HEK293T (cell line): Measurements from ENCODE around the gene GNA14.

Source experiments
- ARNT ChIP-seq: fragments of 450-650 bp; IDR thresholded peaks from 2 replicates; pipeline ENCODE4 v1.6.1; 2017; ENCODE audit warnings: mild to moderate bottlenecking
- BHLHE40 ChIP-seq: fragments of 450-650 bp; IDR thresholded peaks from 2 replicates; pipeline ENCODE4 v1.6.1; 2016; ENCODE audit warnings: mild to moderate bottlenecking, moderate library complexity, borderline replicate concordance
- ELF4 ChIP-seq: fragments of 450-650 bp; IDR thresholded peaks from 2 replicates; pipeline ENCODE4 v1.6.1; 2017; ENCODE audit warnings: antibody characterized with exemption
- FOXA1 ChIP-seq: fragments of 450-650 bp; IDR thresholded peaks from 2 replicates; pipeline ENCODE4 v1.6.1; 2016; ENCODE audit warnings: mild to moderate bottlenecking
- FOXK2 ChIP-seq: fragments of 450-650 bp; IDR thresholded peaks from 2 replicates; pipeline ENCODE4 v1.6.1; 2016; ENCODE audit warnings: mild to moderate bottlenecking
- FOXM1 ChIP-seq: fragments of 450-650 bp; IDR thresholded peaks from 2 replicates; pipeline ENCODE4 v1.6.1; 2017; ENCODE audit warnings: mild to moderate bottlenecking, borderline replicate concordance
- L3MBTL2 ChIP-seq: fragments of 450-650 bp; conservative IDR thresholded peaks from 2 replicates; pipeline ENCODE4 v1.6.1; 2016; ENCODE audit warnings: mild to moderate bottlenecking
- LEF1 ChIP-seq: fragments of 450-650 bp; IDR thresholded peaks from 2 replicates; pipeline ENCODE4 v1.6.1; 2017; ENCODE audit warnings: mild to moderate bottlenecking, borderline replicate concordance
- NFRKB ChIP-seq: fragments of 450-650 bp; IDR thresholded peaks from 2 replicates; pipeline ENCODE4 v1.6.1; 2016; ENCODE audit warnings: mild to moderate bottlenecking, moderate library complexity
- PKNOX1 ChIP-seq: fragments of 450-650 bp; IDR thresholded peaks from 2 replicates; pipeline ENCODE4 v1.6.1; 2016
- SP1 ChIP-seq: fragments of 450-650 bp; IDR thresholded peaks from 2 replicates; pipeline ENCODE4 v1.6.1; 2017
- SUZ12 ChIP-seq: fragments of 450-650 bp; IDR thresholded peaks from 2 replicates; pipeline ENCODE4 v1.6.1; 2016; ENCODE audit warnings: mild to moderate bottlenecking
- ZNF384 ChIP-seq: fragments of 450-650 bp; IDR thresholded peaks from 2 replicates; pipeline ENCODE4 v1.6.1; 2016

GRCh38 chr9:77384406-77384805 is 263.7 kb downstream of the GNA14 start:
- TF ChIP-seq FOXA1, result no peak
- TF ChIP-seq BHLHE40, result no peak
- TF ChIP-seq SUZ12, result no peak
- TF ChIP-seq FOXK2, result no peak
- TF ChIP-seq SP1, result no peak
- TF ChIP-seq FOXM1, result no peak
- TF ChIP-seq ELF4, result no peak
- TF ChIP-seq ZNF384, result no peak
- TF ChIP-seq L3MBTL2, result no peak
- no peak for TF ChIP-seq NFRKB
- no peak for TF ChIP-seq LEF1
- no peak for TF ChIP-seq ARNT
- no peak for TF ChIP-seq PKNOX1
